IMR-90 (cell line): ENCODE results near the gene NDUFAF2. TPM values are rescaled to one million over a fixed set of nuclear protein-coding genes. Genes with fewer than 3 reads are reported as not detected.

Experiments
- ATAC-seq: fragments of 200-7000 bp; cut with Tn5 transposase; 2 replicates; pipeline ENCODE4 v1.9.1; 2020; ENCODE audit warnings: low read depth, mild to moderate bottlenecking, moderate library complexity
- BruUV-seq: library from RNA; stranded (reverse); fragments of 400-500 nt; replicated peaks from 2 replicates; lab custom pipeline; 2021; lab: Mats Ljungman, UMichigan
- CTCF ChIA-PET: fragments of 300-600 bp; formaldehyde crosslinking; extraction: SDS; loops from one replicate; lab custom pipeline; 2021; ENCODE audit warnings: antibody characterized with exemption; lab: Yijun Ruan, JAX
- POLR2A ChIA-PET: fragments of 300-600 bp; sonication (Branson Sonifier 250); formaldehyde crosslinking; loops from one replicate; lab custom pipeline; 2022; ENCODE audit warnings: antibody characterized with exemption; ENCODE audit not compliant: unreplicated experiment; lab: Charles Lee
- DNase-seq: peaks from one replicate; pipeline ENCODE4 v3.0.0; 2013
- H2AFZ ChIP-seq: replicated peaks from 2 replicates; pipeline ENCODE3; 2013; ENCODE audit warnings: low read length, mild to moderate bottlenecking; ENCODE audit not compliant: poor library complexity
- H2AK5ac ChIP-seq: 2 replicates; pipeline ENCODE4 v1.6.1; 2013; ENCODE audit warnings: low read depth, low read length, inconsistent platforms
- H2AK9ac ChIP-seq: replicated peaks from 2 replicates; pipeline ENCODE3; 2013; ENCODE audit warnings: mild to moderate bottlenecking, low read depth, low read length, moderate library complexity; ENCODE audit not compliant: poor library complexity
- H2BK120ac ChIP-seq: 2 replicates; pipeline ENCODE4 v1.6.1; 2013; ENCODE audit warnings: low read depth, low read length, inconsistent platforms
- H2BK15ac ChIP-seq: 3 replicates; pipeline ENCODE4 v1.6.1; 2013; ENCODE audit warnings: low read depth, low read length, inconsistent platforms
- H2BK20ac ChIP-seq: 2 replicates; pipeline ENCODE4 v1.6.1; 2013; ENCODE audit warnings: low read depth, mild to moderate bottlenecking, inconsistent platforms, low read length, moderate library complexity
- H2BK5ac ChIP-seq: 2 replicates; pipeline ENCODE4 v1.6.1; 2013; ENCODE audit warnings: mild to moderate bottlenecking, low read depth, low read length, inconsistent platforms; ENCODE audit not compliant: poor library complexity, severe bottlenecking
- H3K14ac ChIP-seq: replicated peaks from 2 replicates; pipeline ENCODE4 v1.6.1; 2013; ENCODE audit warnings: low read depth, low read length, inconsistent platforms
- H3K18ac ChIP-seq: 2 replicates; pipeline ENCODE4 v1.6.1; 2013; ENCODE audit warnings: low read depth, low read length, control low read depth
- H3K23ac ChIP-seq: 2 replicates; pipeline ENCODE4 v1.6.1; 2013; ENCODE audit warnings: low read depth, low read length, inconsistent platforms
- H3K27ac ChIP-seq: 2 replicates; pipeline ENCODE4 v1.5.1; 2013; ENCODE audit warnings: mild to moderate bottlenecking, control low read depth, low read length; ENCODE audit not compliant: insufficient read depth
- H3K27me3 ChIP-seq: 2 replicates; pipeline ENCODE4 v1.6.1; 2013; ENCODE audit warnings: low read length; ENCODE audit not compliant: control insufficient read depth, insufficient read depth
- H3K36me3 ChIP-seq: 2 replicates; pipeline ENCODE4 v1.6.1; 2013; ENCODE audit warnings: low read length, mixed read lengths; ENCODE audit not compliant: control insufficient read depth, insufficient read depth
- H3K4ac ChIP-seq: 2 replicates; pipeline ENCODE4 v1.6.1; 2013; ENCODE audit warnings: low read depth, low read length, inconsistent platforms
- H3K4me1 ChIP-seq: 2 replicates; pipeline ENCODE4 v1.6.1; 2013; ENCODE audit warnings: low read length, mixed read lengths; ENCODE audit not compliant: control insufficient read depth, insufficient read depth
- H3K4me2 ChIP-seq: 2 replicates; pipeline ENCODE4 v1.6.1; 2013; ENCODE audit warnings: low read depth, mild to moderate bottlenecking, control low read depth, low read length, moderate library complexity
- H3K4me3 ChIP-seq: 2 replicates; pipeline ENCODE4 v1.5.1; 2013; ENCODE audit warnings: low read depth, mild to moderate bottlenecking, control low read depth, low read length, moderate library complexity; ENCODE audit not compliant: insufficient read depth
- H3K56ac ChIP-seq: 2 replicates; pipeline ENCODE4 v1.6.1; 2013; ENCODE audit warnings: low read length, inconsistent platforms; ENCODE audit not compliant: insufficient read depth; ENCODE audit errors: extremely low read depth
- H3K79me1 ChIP-seq, 2 experiments: 2 replicates each; pipeline ENCODE4 v1.6.1; 2013; ENCODE audit warnings: low read length in 2 of 2, inconsistent platforms in 1 of 2, low read depth in 1 of 2
- H3K9ac ChIP-seq: 2 replicates; pipeline ENCODE4 v1.6.1; 2013; ENCODE audit warnings: low read depth, low read length, control low read depth
- H3K9me1 ChIP-seq: 2 replicates; pipeline ENCODE4 v1.6.1; 2013; ENCODE audit warnings: low read length, inconsistent platforms; ENCODE audit not compliant: insufficient read depth
- H3K9me3 ChIP-seq: 2 replicates; pipeline ENCODE4 v1.6.1; 2013; ENCODE audit warnings: low read length; ENCODE audit not compliant: control insufficient read depth, insufficient read depth
- H4K20me1 ChIP-seq: 2 replicates; pipeline ENCODE4 v1.6.1; 2013; ENCODE audit warnings: low read length, inconsistent platforms; ENCODE audit not compliant: insufficient read depth
- H4K5ac ChIP-seq: 2 replicates; pipeline ENCODE4 v1.6.1; 2013; ENCODE audit warnings: mild to moderate bottlenecking, low read depth, low read length, control low read depth
- H4K8ac ChIP-seq, 2 experiments: 2 replicates each; pipeline ENCODE4 v1.6.1; 2013; ENCODE audit warnings: low read depth in 2 of 2, low read length in 2 of 2, control low read depth in 1 of 2, inconsistent platforms in 1 of 2
- H4K91ac ChIP-seq: 2 replicates; pipeline ENCODE4 v1.6.1; 2013; ENCODE audit warnings: low read depth, low read length, inconsistent platforms; ENCODE audit not compliant: insufficient read depth
- BHLHE40 ChIP-seq: fragments of 150-350 bp; IDR thresholded peaks from 2 replicates; pipeline ENCODE4 v1.6.1; 2016; ENCODE audit warnings: mild to moderate bottlenecking, low read depth, low read length
- CEBPB ChIP-seq: IDR thresholded peaks from 2 replicates; pipeline ENCODE4 v1.6.1; 2012; ENCODE audit warnings: low read depth, low read length, improper control_type of control experiment
- CHD1 ChIP-seq: IDR thresholded peaks from 2 replicates; pipeline ENCODE4 v1.6.1; 2012; ENCODE audit warnings: low read depth, low read length, improper control_type of control experiment
- CTCF ChIP-seq: conservative IDR thresholded peaks from 2 replicates; pipeline ENCODE4 v1.5.1; 2012; ENCODE audit warnings: mild to moderate bottlenecking, low read depth, low read length, improper control_type of control experiment
- ELK1 ChIP-seq: fragments of 150-350 bp; IDR thresholded peaks from 2 replicates; pipeline ENCODE4 v1.6.1; 2016; ENCODE audit warnings: low read depth, mild to moderate bottlenecking, low read length, moderate library complexity, borderline replicate concordance
- FOS ChIP-seq: fragments of 150-350 bp; IDR thresholded peaks from 2 replicates; pipeline ENCODE4 v1.6.1; 2016; ENCODE audit warnings: low read depth, low read length
- MAFK ChIP-seq: IDR thresholded peaks from 2 replicates; pipeline ENCODE4 v1.6.1; 2012; ENCODE audit warnings: low read depth, low read length, improper control_type of control experiment
- MAZ ChIP-seq: IDR thresholded peaks from 2 replicates; pipeline ENCODE4 v1.6.1; 2012; ENCODE audit warnings: low read depth, mild to moderate bottlenecking, low read length, improper control_type of control experiment, moderate library complexity, borderline replicate concordance
- MXI1 ChIP-seq: IDR thresholded peaks from 2 replicates; pipeline ENCODE4 v1.6.1; 2012; ENCODE audit warnings: low read depth, mild to moderate bottlenecking, low read length, moderate library complexity, borderline replicate concordance
- NFE2L2 ChIP-seq: fragments of 150-350 bp; IDR thresholded peaks from 2 replicates; pipeline ENCODE4 v1.6.1; 2016; ENCODE audit warnings: low read depth, mild to moderate bottlenecking, low read length
- POLR2A ChIP-seq: IDR thresholded peaks from 2 replicates; pipeline ENCODE4 v1.6.1; 2012; ENCODE audit warnings: mild to moderate bottlenecking, low read depth, low read length
- RAD21 ChIP-seq: IDR thresholded peaks from 2 replicates; pipeline ENCODE4 v1.6.1; 2012; ENCODE audit warnings: low read length, improper control_type of control experiment
- RCOR1 ChIP-seq: IDR thresholded peaks from 2 replicates; pipeline ENCODE4 v1.6.1; 2012; ENCODE audit warnings: mild to moderate bottlenecking, low read length, improper control_type of control experiment; ENCODE audit not compliant: insufficient replicate concordance
- RFX5 ChIP-seq: IDR thresholded peaks from 2 replicates; pipeline ENCODE4 v1.8.0; 2012; ENCODE audit warnings: low read depth, mild to moderate bottlenecking, low read length, moderate library complexity
- SMC3 ChIP-seq: fragments of 150-350 bp; IDR thresholded peaks from 2 replicates; pipeline ENCODE4 v1.6.1; 2016; ENCODE audit warnings: low read depth, mild to moderate bottlenecking, antibody characterized with exemption, low read length, moderate library complexity
- USF2 ChIP-seq: fragments of 150-350 bp; IDR thresholded peaks from 2 replicates; pipeline ENCODE4 v1.6.1; 2017; ENCODE audit warnings: mild to moderate bottlenecking, antibody characterized with exemption, low read length, low read depth
- WGBS, 2 experiments: methylation state at CpG; one replicate each; pipeline versions ENCODE4 v1.1.5 to v1.1.7; 2013; ENCODE audit warnings: missing lambda C conversion rate in 2 of 2; ENCODE audit not compliant: insufficient read length in 1 of 2; ENCODE audit errors: extremely low coverage in 2 of 2; 5-methylcytosine and 5-hydroxymethylcytosine counted together
- dilution Hi-C: fragments of 300-500 bp; cut with HindIII; formaldehyde crosslinking; loops from one replicate; pipeline ENCODE4 v1.14.3; 2018; ENCODE audit warnings: low sequenced_read_pairs; ENCODE audit not compliant: unreplicated experiment
- in situ Hi-C: fragments of 300-500 bp; cut with MboI; formaldehyde crosslinking; loops from 3 replicates; pipeline ENCODE4 v1.14.3; 2019; ENCODE audit warnings: low sequenced_read_pairs, inconsistent platforms, mixed read lengths
- intact Hi-C: fragments of 100-400 bp; cut with micrococcal nuclease; formaldehyde crosslinking; loops from 2 replicates; pipeline ENCODE4 v1.10.0; 2022
- polyA plus RNA-seq, 3 experiments: library from polyadenylated mRNA; depleted of rRNA; stranded (reverse); fragments of >200 nt; gene quantifications; 2 replicates each; pipeline ENCODE4 v1.2.3, GENCODE V29; 2012; ENCODE audit warnings: low replicate concordance in 1 of 3
- total RNA-seq: library from RNA; depleted of rRNA; stranded (reverse); fragments of >200 nt; gene quantifications from 2 replicates; pipeline ENCODE4 v1.2.3, GENCODE V29; 2012

NDUFAF2 gene
- total and polyA plus RNA-seq, 2 of the 4 experiments (the other 2 are of a cell fraction), result 11.8 to 24.7 TPM

GRCh38 chr5:61020415-61020814 lies 75.4 kb downstream of the NDUFAF2 start:
- H2BK5ac ChIP-seq, result no peak overlapping the region
- ChIA-PET POLR2A (no interaction called here), CTCF (no interaction called here)
- no peaks in the 10 kb centered on the region for H3K36me3 ChIP-seq
- no TSS peak for BruUV-seq
- ATAC-seq (no peak), DNase-seq (peak; percentile 38)
- no peak overlapping the region for H3K18ac ChIP-seq
- TF ChIP-seq MAFK, result no peak
- no peak for TF ChIP-seq POLR2A
- TF ChIP-seq RAD21, result no peak
- no peak for TF ChIP-seq CHD1
- no peak for TF ChIP-seq CEBPB
- no peak for TF ChIP-seq SMC3
- TF ChIP-seq MXI1, result no peak
- TF ChIP-seq ELK1, result no peak
- no peak for TF ChIP-seq BHLHE40
- no peak for TF ChIP-seq RFX5
- no peak for TF ChIP-seq MAZ
- no peak for TF ChIP-seq USF2
- no peak for TF ChIP-seq RCOR1
- no peak for TF ChIP-seq NFE2L2
- no peak for TF ChIP-seq CTCF
- no peak for TF ChIP-seq FOS
- H3K4me1 ChIP-seq, result peaks cover 3% of the 10 kb centered on the region; the same call in 1 of the 2 replicates
- no peak overlapping the region for H4K8ac ChIP-seq
- peaks cover 3% of the 10 kb centered on the region; the same call in 1 of the 2 replicates for H4K20me1 ChIP-seq
- no peak overlapping the region for H3K9ac ChIP-seq
- no peak overlapping the region for H3K4me3 ChIP-seq
- no peak overlapping the region for H2BK20ac ChIP-seq
- H2AK9ac ChIP-seq, result no peak overlapping the region
- peaks cover 8 to 27% of the 10 kb centered on the region in 2 experiments for H3K79me1 ChIP-seq
- WGBS, 2 experiments, result no CpG with 5 or more reads among the region's 3 CpGs
- no peak overlapping the region for H3K56ac ChIP-seq
- intact Hi-C loops, result no loop called here
- H4K91ac ChIP-seq, result no peak overlapping the region
- no peak overlapping the region for H3K4me2 ChIP-seq
- 0 out of 2 replicates have a peak, but pooled peaks cover 2% of the 10 kb centered on the region for H3K9me1 ChIP-seq
- no peak overlapping the region for H2BK120ac ChIP-seq
- H3K9me3 ChIP-seq, result no peaks in the 10 kb centered on the region
- dilution Hi-C loops, result no loop called here
- no peak overlapping the region; the same call in 1 of the 2 replicates for H4K5ac ChIP-seq
- in situ Hi-C loops, result no loop called here
- H2BK15ac ChIP-seq, result no peak overlapping the region
- peak overlapping the region; percentile 59; the same call in 1 of the 2 replicates for H2AK5ac ChIP-seq
- H3K23ac ChIP-seq, result no peak overlapping the region
- H3K27me3 ChIP-seq, result no peaks in the 10 kb centered on the region
- no peak overlapping the region for H3K4ac ChIP-seq
- H3K27ac ChIP-seq, result no peak overlapping the region
- no peak overlapping the region for H3K14ac ChIP-seq
- H2AFZ ChIP-seq, result no peak overlapping the region
